Stimulated activated CD4-positive, alpha-beta T cell treated with anti-CD3 and anti-CD28 coated beads, Interleukin-4, amount 100 ng/mL, for 4 hours (primary cell): ENCODE results near the gene COMT.
A peak's percentile ranks its signal among the peaks of the same experiment; 100 is the strongest.

Experiments used
- DNase-seq, 2 experiments: peaks; one replicate each; pipeline ENCODE4 v3.0.0-alpha.2; 2020

COMT gene

GRCh38 chr22:19970479-19971275 is 29.1 kb downstream of the COMT start:
- peak; percentile 62 to 79 for DNase-seq

GRCh38 chr22:19971276-19972124 is 29.9 kb downstream of the COMT start:
- no peak for DNase-seq

GRCh38 chr22:19972251-19972650 is 30.7 kb downstream of the COMT start:
- DNase-seq: no peak

GRCh38 chr22:19972652-19973550 is 31.3 kb downstream of the COMT start:
- DNase-seq: no peak

GRCh38 chr22:19973551-19974267 is 32.1 kb downstream of the COMT start:
- no peak for DNase-seq

GRCh38 chr22:19974268-19974861 is 32.8 kb downstream of the COMT start:
- DNase-seq: no peak

- DNase-seq: no peak
These were observed 33.5 kb downstream of the COMT start for GRCh38 chr22:19974935-19975706.

- DNase-seq: no peak
These were observed 34.1 kb downstream of the COMT start for GRCh38 chr22:19975707-19976035.

- DNase-seq: no peak
These were observed 35.1 kb downstream of the COMT start for GRCh38 chr22:19976671-19977070.

- DNase-seq: no peak
These were observed 36.0 kb downstream of the COMT start for GRCh38 chr22:19977296-19978243.

- DNase-seq: no peak
These were observed 37.2 kb downstream of the COMT start for GRCh38 chr22:19978748-19979147.

- DNase-seq: no peak
These were observed 38.3 kb downstream of the COMT start for GRCh38 chr22:19979712-19980493.

- DNase-seq: no peak
These were observed 39.2 kb downstream of the COMT start for GRCh38 chr22:19980766-19981165.

GRCh38 chr22:19981171-19981960 is 39.8 kb downstream of the COMT start:
- DNase-seq: no peak

- no peak for DNase-seq
These were observed 40.7 kb downstream of the COMT start for GRCh38 chr22:19981961-19982920.

GRCh38 chr22:19982991-19983578 is 41.5 kb downstream of the COMT start:
- DNase-seq: no peak

GRCh38 chr22:19983741-19984140 is 42.2 kb downstream of the COMT start:
- DNase-seq: no peak
